Neural cell (in vitro differentiated cells): ENCODE data around the gene PPP2R2B. TPM values are rescaled to one million over a fixed set of nuclear protein-coding genes. Genes with fewer than 3 reads are reported as not detected.

Source experiments
- H2AFZ ChIP-seq: fragments of 200-600, 300-800 bp; sonication (generic), shearing (Covaris generic); 2 replicates; pipeline ENCODE4 v1.6.0; 2014; ENCODE audit warnings: low read depth, mild to moderate bottlenecking, antibody characterized with exemption, low read length, moderate library complexity
- H3F3A ChIP-seq: fragments of 200-600 bp; shearing (Covaris generic); 2 replicates; pipeline ENCODE4 v1.6.1; 2016; ENCODE audit warnings: mild to moderate bottlenecking, moderate library complexity, mixed read lengths, antibody characterized with exemption, low read length; ENCODE audit not compliant: insufficient read depth, poor library complexity, severe bottlenecking
- H3K27ac ChIP-seq: fragments of 200-600, 300-800 bp; sonication (generic), shearing (Covaris generic); 2 replicates; pipeline ENCODE4 v1.5.1; 2014; ENCODE audit warnings: mild to moderate bottlenecking, low read length, moderate library complexity
- H3K27me3 ChIP-seq: fragments of 300-800, 200-600 bp; sonication (generic), shearing (Covaris generic); 2 replicates; pipeline ENCODE4 v1.6.0; 2014; ENCODE audit warnings: mild to moderate bottlenecking, low read depth, low read length, moderate library complexity; ENCODE audit not compliant: insufficient read depth
- H3K36me3 ChIP-seq: fragments of 300-800, 200-600 bp; sonication (generic), shearing (Covaris generic); 2 replicates; pipeline ENCODE4 v1.5.1; 2014; ENCODE audit warnings: mild to moderate bottlenecking, antibody characterized with exemption, low read length, moderate library complexity; ENCODE audit not compliant: insufficient read depth
- H3K4me2 ChIP-seq: fragments of 300-800, 200-600 bp; sonication (generic), shearing (Covaris generic); 2 replicates; pipeline ENCODE4 v1.6.0; 2014; ENCODE audit warnings: mild to moderate bottlenecking, low read length
- H3K4me3 ChIP-seq: fragments of 300-800, 200-600 bp; sonication (generic), shearing (Covaris generic); 2 replicates; pipeline ENCODE4 v1.5.1; 2014; ENCODE audit warnings: mild to moderate bottlenecking, low read length, moderate library complexity
- H3K79me2 ChIP-seq: fragments of 200-600 bp; shearing (Covaris generic); replicated peaks from 2 replicates; pipeline ENCODE4 v1.6.0; 2014; ENCODE audit warnings: mild to moderate bottlenecking, low read length, moderate library complexity; ENCODE audit not compliant: insufficient read depth
- H3K9ac ChIP-seq: fragments of 300-800, 200-600 bp; sonication (generic), shearing (Covaris generic); 2 replicates; pipeline ENCODE4 v1.6.1; 2016; ENCODE audit warnings: mild to moderate bottlenecking, low read length, mixed read lengths
- H3K9me2 ChIP-seq: fragments of 200-600 bp; shearing (Covaris generic); 2 replicates; pipeline ENCODE4 v1.6.1; 2016; ENCODE audit warnings: mild to moderate bottlenecking, low read length, mixed read lengths; ENCODE audit not compliant: insufficient read depth
- H3K9me3 ChIP-seq: fragments of 200-600, 300-800 bp; sonication (generic), shearing (Covaris generic); 2 replicates; pipeline ENCODE4 v1.6.1; 2016; ENCODE audit warnings: mild to moderate bottlenecking, mixed run types, low read length, moderate library complexity, mixed read lengths
- H4K20me1 ChIP-seq: fragments of 200-600 bp; shearing (Covaris generic); 2 replicates; pipeline ENCODE4 v1.6.1; 2016; ENCODE audit warnings: mild to moderate bottlenecking, mixed run types; ENCODE audit not compliant: insufficient read depth
- EZH2 ChIP-seq: fragments of 200-600, 300-800 bp; shearing (Covaris generic), sonication (generic); IDR thresholded peaks from 2 replicates; pipeline ENCODE4 v1.6.1; 2014; ENCODE audit warnings: antibody characterized with exemption, low read length, borderline replicate concordance, mild to moderate bottlenecking; ENCODE audit not compliant: insufficient read depth, poor library complexity, severe bottlenecking
- MXI1 ChIP-seq: fragments of 450-650 bp; conservative IDR thresholded peaks from 2 replicates; pipeline ENCODE4 v1.6.1; 2014; ENCODE audit warnings: antibody characterized with exemption, mild to moderate bottlenecking; ENCODE audit not compliant: poor library complexity, severe bottlenecking
- POLR2AphosphoS5 ChIP-seq: IDR thresholded peaks from 2 replicates; pipeline ENCODE4 v1.6.1; 2012
- REST ChIP-seq: IDR thresholded peaks from 2 replicates; pipeline ENCODE4 v1.6.1; 2012; ENCODE audit warnings: borderline replicate concordance
- SMC3 ChIP-seq: fragments of 450-650 bp; conservative IDR thresholded peaks from 2 replicates; pipeline ENCODE4 v1.6.1; 2014; ENCODE audit warnings: antibody characterized with exemption, mild to moderate bottlenecking, moderate library complexity; ENCODE audit not compliant: poor library complexity
- TAF1 ChIP-seq: IDR thresholded peaks from 2 replicates; pipeline ENCODE4 v1.6.1; 2012; ENCODE audit warnings: low read depth
- polyA plus RNA-seq: library from polyadenylated mRNA; depleted of rRNA; stranded (reverse); fragments of >200 nt; gene quantifications from 2 replicates; pipeline ENCODE4 v1.2.3, GENCODE V29; 2014
- TF ChIP-seq, protein P1 (sequence below): fragments of 450-650 bp; IDR thresholded peaks from 2 replicates; pipeline ENCODE4 v1.5.1; 2014; ENCODE audit warnings: antibody characterized with exemption, mild to moderate bottlenecking, moderate library complexity; ENCODE audit not compliant: poor library complexity, severe bottlenecking

The PPP2R2B gene
- polyA plus RNA-seq, 1 donor from 2014 or later = 250 TPM

DNA sequence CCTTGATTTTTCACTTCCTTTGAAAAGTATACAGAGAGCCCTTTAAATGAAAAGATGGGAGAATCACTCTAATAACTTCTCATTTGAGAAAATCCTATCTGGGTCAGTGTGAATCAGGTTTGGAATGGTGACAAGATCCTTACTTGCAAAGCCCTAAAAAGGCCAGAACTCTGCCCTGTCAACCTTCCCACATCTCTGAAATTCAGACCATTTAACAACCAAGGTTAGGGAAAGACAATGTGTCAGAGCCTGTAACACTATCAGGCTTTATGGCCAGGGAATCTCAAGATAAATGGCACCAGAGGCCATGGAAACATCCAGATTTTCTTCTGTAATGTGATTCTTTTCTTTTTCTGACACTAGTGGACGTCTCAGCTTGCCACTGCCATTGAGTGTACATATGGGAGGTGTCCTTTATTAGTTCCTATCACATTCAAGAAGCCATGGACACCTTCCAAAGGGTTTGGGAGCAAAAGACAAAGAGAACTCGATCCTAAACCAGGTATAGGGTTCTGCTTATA lies 196.9 kb downstream of the PPP2R2B start:
- no peak for TF ChIP-seq EZH2
- TF ChIP-seq POLR2AphosphoS5 = no peak
- no peak for TF ChIP-seq MXI1
- no peak for TF ChIP-seq REST
- TF ChIP-seq, protein P1, sequence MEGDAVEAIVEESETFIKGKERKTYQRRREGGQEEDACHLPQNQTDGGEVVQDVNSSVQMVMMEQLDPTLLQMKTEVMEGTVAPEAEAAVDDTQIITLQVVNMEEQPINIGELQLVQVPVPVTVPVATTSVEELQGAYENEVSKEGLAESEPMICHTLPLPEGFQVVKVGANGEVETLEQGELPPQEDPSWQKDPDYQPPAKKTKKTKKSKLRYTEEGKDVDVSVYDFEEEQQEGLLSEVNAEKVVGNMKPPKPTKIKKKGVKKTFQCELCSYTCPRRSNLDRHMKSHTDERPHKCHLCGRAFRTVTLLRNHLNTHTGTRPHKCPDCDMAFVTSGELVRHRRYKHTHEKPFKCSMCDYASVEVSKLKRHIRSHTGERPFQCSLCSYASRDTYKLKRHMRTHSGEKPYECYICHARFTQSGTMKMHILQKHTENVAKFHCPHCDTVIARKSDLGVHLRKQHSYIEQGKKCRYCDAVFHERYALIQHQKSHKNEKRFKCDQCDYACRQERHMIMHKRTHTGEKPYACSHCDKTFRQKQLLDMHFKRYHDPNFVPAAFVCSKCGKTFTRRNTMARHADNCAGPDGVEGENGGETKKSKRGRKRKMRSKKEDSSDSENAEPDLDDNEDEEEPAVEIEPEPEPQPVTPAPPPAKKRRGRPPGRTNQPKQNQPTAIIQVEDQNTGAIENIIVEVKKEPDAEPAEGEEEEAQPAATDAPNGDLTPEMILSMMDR = no peak
- no peak for TF ChIP-seq TAF1
- H3K79me2 ChIP-seq = no peaks in the 10 kb centered on the region
- H3K9me2 ChIP-seq = no peaks in the 10 kb centered on the region
- H3K27ac ChIP-seq = no peak overlapping the region
- no peaks in the 10 kb centered on the region for H3K27me3 ChIP-seq
- peaks cover 10% of the 10 kb centered on the region for H3K36me3 ChIP-seq
- no peak overlapping the region for H3K4me3 ChIP-seq
- no peak overlapping the region for H2AFZ ChIP-seq
- no peak overlapping the region for H3K4me2 ChIP-seq
- no peaks in the 10 kb centered on the region for H3F3A ChIP-seq
- no peak overlapping the region for H3K9ac ChIP-seq
- H3K9me3 ChIP-seq = no peaks in the 10 kb centered on the region
- no peaks in the 10 kb centered on the region for H4K20me1 ChIP-seq

DNA sequence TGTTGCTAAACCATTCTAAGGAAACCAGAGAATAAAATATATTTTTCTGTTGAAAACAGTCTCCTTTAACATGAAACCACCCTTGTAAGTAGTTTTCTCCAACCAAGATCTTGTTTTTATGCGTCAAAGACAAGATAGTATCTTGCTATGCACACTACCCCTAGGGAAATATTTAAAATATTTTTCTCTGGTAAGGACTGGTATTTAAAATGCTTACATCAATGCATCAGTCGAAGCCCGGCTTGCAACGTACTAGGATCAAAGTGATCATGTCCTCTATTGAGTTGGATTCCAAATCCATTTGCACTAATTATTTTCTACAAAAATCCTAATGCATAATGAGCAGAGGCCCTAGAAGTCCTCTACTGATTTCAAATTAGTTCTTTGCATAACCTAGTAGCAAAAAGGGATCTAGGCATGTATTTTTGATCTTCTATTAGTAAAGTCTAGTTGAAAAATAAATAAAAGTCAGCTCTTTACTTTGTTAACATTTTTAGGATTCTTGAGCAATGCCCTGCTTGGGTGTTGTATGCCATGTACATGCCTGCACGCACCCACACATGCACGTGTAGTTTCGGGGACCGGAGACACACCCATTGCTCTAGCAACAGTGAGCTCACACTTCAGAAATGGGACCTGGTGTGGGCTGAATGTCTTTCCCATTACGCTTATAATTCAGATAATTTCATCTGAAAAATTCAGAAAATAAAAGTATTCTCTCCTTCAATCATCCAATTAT lies 197.5 kb downstream of the PPP2R2B start:
- no peak overlapping the region for H3K4me2 ChIP-seq
- no peak overlapping the region for H2AFZ ChIP-seq
- H4K20me1 ChIP-seq = no peaks in the 10 kb centered on the region
- H3K9ac ChIP-seq = no peak overlapping the region
- peaks cover 10% of the 10 kb centered on the region for H3K36me3 ChIP-seq
- no peaks in the 10 kb centered on the region for H3K79me2 ChIP-seq
- H3K9me3 ChIP-seq = no peaks in the 10 kb centered on the region
- no peaks in the 10 kb centered on the region for H3F3A ChIP-seq
- no peaks in the 10 kb centered on the region for H3K9me2 ChIP-seq
- TF ChIP-seq, protein P1 = no peak
- TF ChIP-seq SMC3 = no peak
- no peak overlapping the region for H3K27ac ChIP-seq
- H3K27me3 ChIP-seq = no peaks in the 10 kb centered on the region
- no peak overlapping the region for H3K4me3 ChIP-seq
